NCI-H2171 (cell line): ENCODE data around the gene RSRC1.
"Not testable (repeated sequence)": the region's sequence is repeated elsewhere in the genome, so short reads cannot be mapped to it uniquely, and the experiment has no call there.

Experiments
- DNase-seq: peaks from one replicate; lab custom pipeline; 2025; lab: John Stamatoyannopoulos, UW

RSRC1 gene

GRCh38 chr3:158228942-158229341 is 119.1 kb downstream of the RSRC1 start:
- DNase-seq, result not testable (repeated sequence)

- no peak for DNase-seq
Observed at GRCh38 chr3:158233791-158234190, 123.9 kb downstream of the RSRC1 start.

- no peak for DNase-seq
Observed at GRCh38 chr3:158244274-158244673, 134.4 kb downstream of the RSRC1 start.

- DNase-seq, result no peak
Observed at GRCh38 chr3:158247288-158247687, 137.4 kb downstream of the RSRC1 start.

GRCh38 chr3:158248261-158248660 is 138.4 kb downstream of the RSRC1 start:
- DNase-seq, result no peak

- no peak for DNase-seq
Observed at GRCh38 chr3:158249183-158249582, 139.3 kb downstream of the RSRC1 start.

GRCh38 chr3:158258619-158259018 is 148.7 kb downstream of the RSRC1 start:
- no peak for DNase-seq

- DNase-seq, result peak; percentile 55
Observed at GRCh38 chr3:158260392-158260791, 150.5 kb downstream of the RSRC1 start.

- peak; percentile 10 for DNase-seq
Observed at GRCh38 chr3:158261371-158261991, 151.6 kb downstream of the RSRC1 start.

GRCh38 chr3:158264894-158265293 is 155.0 kb downstream of the RSRC1 start:
- no peak for DNase-seq

GRCh38 chr3:158267015-158267414 is 157.1 kb downstream of the RSRC1 start:
- DNase-seq, result no peak

- no peak for DNase-seq
Observed at GRCh38 chr3:158269942-158270341, 160.1 kb downstream of the RSRC1 start.

GRCh38 chr3:158272081-158272480 is 162.2 kb downstream of the RSRC1 start:
- DNase-seq, result no peak

- no peak for DNase-seq
Observed at GRCh38 chr3:158273656-158274055, 163.8 kb downstream of the RSRC1 start.

GRCh38 chr3:158278187-158278586 is 168.3 kb downstream of the RSRC1 start:
- DNase-seq, result no peak

- DNase-seq, result no peak
Observed at GRCh38 chr3:158279609-158280008, 169.7 kb downstream of the RSRC1 start.

GRCh38 chr3:158295771-158296170 is 185.9 kb downstream of the RSRC1 start:
- no peak for DNase-seq

- no peak for DNase-seq
Observed at GRCh38 chr3:158297940-158298339, 188.1 kb downstream of the RSRC1 start.

- DNase-seq, result no peak
Observed at GRCh38 chr3:158308236-158308928, 198.5 kb downstream of the RSRC1 start.

GRCh38 chr3:158312560-158313141 is 202.8 kb downstream of the RSRC1 start:
- DNase-seq, result no peak

- DNase-seq, result peak; percentile 52
Observed at GRCh38 chr3:158313338-158313927, 203.5 kb downstream of the RSRC1 start.

- DNase-seq, result no peak
Observed at GRCh38 chr3:158314426-158315357, 204.8 kb downstream of the RSRC1 start.
